Measurements from ENCODE around the gene COMP. TPM values are rescaled to one million over a fixed set of nuclear protein-coding genes. Genes with fewer than 3 reads are reported as not detected.

The COMP gene
- total RNA-seq, 1 donor from 2014 or later: not detected

DNA sequence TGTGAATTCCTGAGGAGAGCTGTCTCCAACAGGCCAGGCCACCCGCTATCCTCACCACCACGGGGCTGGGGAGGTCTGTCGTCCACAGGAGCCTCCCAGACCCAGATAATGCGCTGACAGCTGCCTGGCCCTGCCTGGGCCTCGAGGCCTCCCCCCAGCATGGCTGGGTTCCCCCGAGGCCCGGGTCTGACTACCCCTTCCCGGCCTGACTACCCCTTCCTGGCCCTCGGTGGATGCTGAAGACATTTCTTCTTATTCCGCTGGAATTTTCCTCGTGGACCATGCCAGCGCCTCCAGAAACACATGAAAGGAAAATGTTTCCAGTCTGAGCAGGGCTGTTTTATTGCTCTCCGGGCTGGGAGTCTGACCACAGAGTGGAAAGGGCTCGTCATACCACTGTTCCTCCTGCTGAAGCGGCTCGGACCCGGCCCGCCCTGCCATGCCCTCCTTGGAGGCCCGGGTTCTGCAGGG is 16.8 kb upstream of the COMP start:
- ATAC-seq (peak; percentile 60), DNase-seq (ENCODE audit: missing footprints) (no peak)
- intact Hi-C loops (cut with DNase I): no loop called here

DNA sequence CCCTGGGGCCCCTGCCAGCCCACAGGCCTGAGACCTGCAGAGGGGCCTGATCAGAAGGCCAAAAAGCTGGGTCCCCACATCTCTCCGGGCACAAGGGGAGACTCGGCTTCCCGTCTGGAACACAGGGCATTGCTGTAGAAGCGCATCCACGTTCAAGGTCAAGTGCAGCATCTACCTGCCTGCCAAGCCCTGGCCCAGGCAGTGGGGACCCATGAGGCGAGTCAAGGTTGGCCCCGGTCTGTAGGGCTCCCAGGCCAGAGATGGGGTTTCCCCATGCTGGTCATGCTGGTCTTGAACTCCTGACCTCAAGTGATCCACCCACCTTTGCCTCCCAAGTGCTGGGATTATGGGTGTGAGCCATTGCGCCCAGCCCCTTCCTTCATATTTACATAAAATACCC is 13.5 kb upstream of the COMP start:
- DNase-seq (ENCODE audit: missing footprints) (no peak), ATAC-seq (no peak)
- intact Hi-C loops (cut with DNase I): no loop called here

DNA sequence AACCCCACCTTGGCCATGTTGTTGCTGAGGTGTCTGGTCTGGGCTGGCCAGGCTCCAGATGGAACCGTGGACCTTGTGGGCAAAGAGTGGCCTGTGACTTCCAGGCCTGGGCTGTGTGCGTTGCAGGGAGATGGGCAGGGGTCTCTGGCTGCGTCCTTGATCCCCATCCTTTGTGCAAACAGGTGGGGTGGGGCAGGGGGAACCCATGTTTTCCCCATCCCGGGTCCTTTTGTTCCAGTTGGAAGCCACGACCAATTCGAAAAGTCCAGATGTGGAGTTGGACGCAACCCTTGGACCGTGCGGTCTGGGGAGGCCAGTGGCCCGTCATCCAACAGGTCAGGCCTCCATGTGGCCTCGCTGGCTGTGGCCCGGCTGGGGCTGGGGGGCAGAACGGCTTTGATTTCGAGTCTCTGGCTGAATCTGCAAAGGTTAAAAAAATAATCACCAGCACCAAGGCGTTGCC is 13.1 kb upstream of the COMP start:
- no peak for DNase-seq (ENCODE audit: missing footprints)
- intact Hi-C loops (cut with DNase I): no loop called here
- ATAC-seq: no peak

DNA sequence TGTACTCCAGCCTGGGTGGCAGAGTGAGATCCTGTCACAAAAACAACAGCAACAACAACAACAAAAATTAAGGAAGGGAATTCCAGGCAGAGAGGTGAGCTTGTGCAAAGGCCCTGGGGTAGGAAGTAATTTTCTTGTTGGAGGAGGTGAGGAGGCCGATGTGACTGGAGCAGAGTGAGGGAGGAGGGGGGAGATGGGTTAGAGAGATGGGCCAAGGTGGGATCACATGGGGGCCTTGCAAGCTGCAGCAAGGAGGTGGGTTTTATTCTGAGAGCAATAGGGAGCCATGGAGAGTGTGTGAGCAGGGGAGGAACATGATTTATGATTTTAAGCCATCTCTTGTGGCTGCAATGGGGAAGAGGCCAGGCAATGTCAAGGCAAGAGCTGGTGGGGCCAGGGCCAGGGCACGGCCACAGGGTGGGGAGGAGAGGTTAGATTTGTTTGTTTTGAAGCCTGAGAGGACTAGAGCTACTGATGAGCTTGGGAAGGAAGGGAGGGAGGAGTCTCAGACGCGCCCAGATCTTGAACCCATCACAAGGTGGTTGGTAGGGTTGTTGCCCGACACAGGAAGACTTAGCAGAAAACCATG is 12.5 kb upstream of the COMP start:
- DNase-seq (ENCODE audit: missing footprints) (no peak), ATAC-seq (no peak)
- intact Hi-C loops (cut with DNase I): no loop called here

DNA sequence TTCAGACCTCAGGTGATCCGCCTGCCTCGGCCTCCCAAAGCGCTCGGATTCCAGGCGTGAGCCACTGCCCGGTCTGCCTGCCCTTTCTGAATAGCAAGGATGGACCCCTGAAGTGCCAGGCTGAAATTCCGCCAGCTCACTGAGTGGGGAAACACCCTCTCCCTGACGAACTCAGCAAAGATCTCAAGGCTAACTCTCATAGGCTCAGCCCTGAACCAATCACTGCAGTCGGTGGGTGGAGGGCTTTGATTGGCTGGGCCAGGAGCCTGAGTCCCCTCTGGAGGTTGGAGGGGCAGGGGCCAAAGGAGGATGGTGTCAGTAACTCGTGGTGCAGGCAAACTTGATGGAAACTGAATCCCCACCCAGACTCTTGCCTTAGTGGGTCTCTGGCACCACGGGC is 11.2 kb upstream of the COMP start:
- ATAC-seq (no peak), DNase-seq (ENCODE audit: missing footprints) (no peak)
- intact Hi-C loops (cut with DNase I): no loop called here

DNA sequence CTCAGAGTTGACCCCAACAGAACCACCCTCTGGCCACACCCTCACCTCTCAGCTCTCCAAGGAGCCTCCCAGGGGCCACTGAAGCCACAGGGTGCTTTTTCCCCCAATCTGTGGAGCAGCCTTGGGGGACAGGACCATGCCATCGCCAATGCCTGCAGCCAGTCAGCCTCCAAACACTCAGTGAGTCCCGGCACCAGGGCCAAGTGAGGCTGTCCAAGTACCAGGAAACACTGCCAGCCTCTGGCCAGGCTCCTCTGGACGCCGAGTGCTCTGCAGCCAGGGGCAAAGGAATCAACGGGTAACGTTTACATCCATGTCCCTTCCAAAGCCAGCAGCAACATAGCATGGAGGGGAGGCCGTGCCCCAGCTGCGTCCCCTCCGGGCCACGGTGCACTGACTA is 9.5 kb upstream of the COMP start:
- intact Hi-C loops (cut with DNase I): no loop called here
- ATAC-seq (no peak), DNase-seq (ENCODE audit: missing footprints) (no peak)

DNA sequence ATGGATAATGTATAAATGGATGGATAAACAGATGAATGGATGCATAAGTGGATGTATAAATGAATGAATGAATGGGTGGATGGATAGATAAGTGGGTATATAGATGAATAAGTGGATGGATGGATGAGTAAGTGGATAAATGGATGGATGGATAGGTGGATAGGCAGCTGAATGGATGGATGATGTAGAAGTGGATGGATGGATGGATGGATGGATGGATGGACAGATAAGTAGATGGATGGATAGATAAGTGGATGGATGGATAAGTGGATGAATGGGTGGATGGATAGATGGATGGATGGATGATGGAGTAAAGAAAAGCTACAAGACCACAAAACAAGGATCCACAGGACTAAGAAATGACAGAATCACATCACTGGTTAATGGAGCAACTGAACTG is 9.0 kb upstream of the COMP start:
- DNase-seq (ENCODE audit: missing footprints) (no peak), ATAC-seq (no peak)
- intact Hi-C loops (cut with DNase I): no loop called here

DNA sequence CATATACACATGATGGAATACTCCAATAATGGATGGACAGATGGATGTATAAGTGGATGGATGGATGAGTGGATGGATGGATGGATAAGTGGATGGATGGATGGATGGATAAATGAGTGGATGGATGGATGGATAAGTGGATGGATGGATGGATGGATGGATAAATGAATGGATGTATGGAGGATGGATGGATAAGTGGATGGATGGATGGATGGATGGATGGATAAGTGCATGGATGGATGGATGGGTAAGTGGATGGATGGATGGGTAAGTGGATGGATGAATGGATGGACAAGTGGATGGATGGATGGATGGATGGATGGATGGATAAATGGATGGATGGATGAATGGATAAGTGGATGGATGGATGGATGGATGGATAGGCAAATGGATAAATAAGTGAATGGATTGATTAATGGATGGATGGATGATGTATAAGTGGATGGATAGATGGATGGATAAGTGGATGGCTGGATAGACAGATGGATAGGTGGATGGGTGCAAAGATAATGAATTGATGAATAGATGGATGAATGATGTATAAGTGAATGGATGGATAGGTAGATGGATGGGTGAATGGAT is 8.4 kb upstream of the COMP start:
- intact Hi-C loops (cut with DNase I): no loop called here
- DNase-seq (ENCODE audit: missing footprints) (no peak), ATAC-seq (no peak)

DNA sequence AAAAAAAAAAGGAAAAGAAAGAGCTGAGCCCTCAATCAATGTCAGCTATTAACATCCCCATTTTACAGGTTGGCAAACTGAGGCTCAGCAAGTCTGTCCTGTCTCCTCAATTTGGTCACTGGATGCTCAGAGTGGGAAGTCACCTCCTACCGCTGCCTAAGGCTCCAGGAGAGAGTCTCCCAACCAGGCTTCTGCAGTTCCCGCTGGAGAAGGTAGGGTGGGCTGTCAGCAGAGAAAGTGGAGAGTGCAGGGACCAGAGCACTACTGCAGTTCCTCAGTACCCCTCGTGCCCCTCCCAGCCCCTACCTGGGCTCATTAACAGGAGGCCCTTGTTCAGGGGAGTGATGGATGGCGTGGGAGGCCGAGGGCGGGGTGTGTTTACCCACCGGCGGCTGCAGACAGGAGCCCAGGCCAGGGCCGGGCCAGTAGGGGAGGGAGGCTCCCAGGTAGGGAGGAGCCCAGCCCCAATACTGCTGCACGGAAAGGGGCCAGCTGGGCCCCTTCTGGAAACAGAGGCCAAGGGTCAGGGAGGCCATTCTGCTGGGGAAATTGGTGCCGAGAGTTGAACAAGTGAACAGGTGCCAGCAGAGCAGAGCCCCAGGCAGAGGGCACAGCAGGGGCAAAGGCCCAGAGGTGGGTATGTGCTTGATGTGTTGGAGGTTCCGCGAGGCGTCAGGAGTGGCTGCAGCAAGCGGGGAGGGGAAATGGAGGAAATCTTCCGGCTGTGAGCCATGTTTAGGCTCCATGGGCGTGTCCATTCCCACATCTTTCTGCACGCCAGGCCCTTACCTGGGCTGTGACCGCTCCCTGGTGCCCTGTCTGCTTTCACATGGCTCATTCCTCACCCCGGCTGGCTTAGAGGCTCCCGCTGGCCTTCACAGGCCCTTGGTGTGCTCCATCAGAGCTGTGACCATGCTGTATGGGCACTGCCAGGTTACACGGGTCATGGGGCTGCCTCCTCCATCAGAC is 7.6 kb upstream of the COMP start:
- intact Hi-C loops (cut with DNase I): no loop called here
- ATAC-seq (no peak), DNase-seq (ENCODE audit: missing footprints) (no peak)

DNA sequence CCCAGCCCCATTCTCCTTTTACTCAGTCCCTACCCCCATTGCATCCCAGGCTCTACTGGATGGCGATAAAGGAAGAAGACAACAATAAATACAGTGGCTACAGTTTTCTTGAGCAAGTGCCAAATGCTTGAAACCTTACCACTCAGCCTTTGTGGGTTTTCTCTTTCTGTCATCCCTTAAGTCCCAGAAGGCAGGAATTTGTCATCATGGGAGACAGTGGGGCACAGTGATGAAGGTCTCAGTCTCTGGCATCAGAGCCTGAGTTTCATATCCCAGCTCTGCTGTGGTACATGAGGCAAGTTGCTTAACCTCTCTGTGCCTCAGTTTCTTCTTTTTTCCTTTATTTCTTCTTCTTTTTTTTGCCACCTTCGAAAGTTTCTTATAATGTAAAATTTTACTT is 5.1 kb upstream of the COMP start:
- DNase-seq (ENCODE audit: missing footprints): no peak
- intact Hi-C loops (cut with DNase I): no loop called here
- ATAC-seq: no peak

DNA sequence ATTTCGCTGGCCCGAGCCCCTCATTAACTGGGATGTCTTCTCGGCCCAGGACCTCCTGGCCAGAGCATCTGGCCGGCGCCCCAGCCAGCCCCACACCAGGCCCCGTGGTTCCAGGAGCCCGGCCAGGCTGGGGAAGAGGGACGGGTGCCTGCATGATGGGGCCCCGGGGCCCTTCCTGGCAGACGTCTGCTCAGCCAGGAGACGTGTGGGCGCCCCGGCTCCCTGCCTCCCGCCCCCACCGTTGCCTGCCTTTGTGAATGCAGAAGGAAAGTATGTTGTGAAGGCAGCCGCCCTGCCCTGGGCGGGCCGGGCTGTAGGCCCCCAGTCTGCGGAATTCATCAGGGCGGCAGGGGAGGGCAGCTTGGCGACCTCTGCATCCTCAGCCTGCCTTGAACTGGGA is 4.4 kb upstream of the COMP start:
- peak; percentile 21 for ATAC-seq
- DNase-seq (ENCODE audit: missing footprints): no peak
- intact Hi-C loops (cut with DNase I): no loop called here

DNA sequence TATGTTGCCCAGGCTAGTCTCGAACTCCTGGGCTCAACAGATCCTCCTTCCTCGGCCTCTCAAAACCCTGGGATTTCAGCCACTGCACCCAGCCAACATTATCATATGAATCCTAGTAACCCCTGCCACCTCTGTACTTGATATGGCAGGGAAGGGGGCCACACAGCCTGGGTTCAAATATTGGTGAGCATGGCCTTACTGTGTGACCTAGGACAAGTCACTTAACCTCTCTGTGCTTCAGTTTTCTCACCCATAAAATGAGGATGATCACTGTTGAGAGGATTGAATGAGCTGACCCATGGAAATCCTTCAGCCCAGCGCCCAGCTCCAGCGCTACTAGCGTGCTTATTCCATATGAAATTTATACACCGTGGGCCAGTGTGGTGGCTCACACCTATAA is 3.6 kb upstream of the COMP start:
- DNase-seq (ENCODE audit: missing footprints) (no peak), ATAC-seq (no peak)
- intact Hi-C loops (cut with DNase I): no loop called here

DNA sequence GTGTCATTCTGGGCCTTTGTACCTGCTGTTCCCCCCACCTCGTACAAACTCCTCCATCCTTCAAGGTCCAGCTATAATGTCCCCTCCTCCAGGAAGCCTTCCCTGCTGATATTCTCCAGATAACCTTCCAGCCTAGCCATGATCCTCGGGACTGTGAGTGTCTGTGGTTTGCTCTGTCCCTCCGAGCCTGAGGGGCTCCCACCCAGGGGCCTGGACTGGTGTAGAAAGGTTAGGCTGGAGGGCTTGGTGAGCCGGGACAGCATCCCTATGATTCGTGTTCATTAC is 2.9 kb upstream of the COMP start:
- ATAC-seq (no peak), DNase-seq (ENCODE audit: missing footprints) (no peak)
- intact Hi-C loops (cut with DNase I): no loop called here

DNA sequence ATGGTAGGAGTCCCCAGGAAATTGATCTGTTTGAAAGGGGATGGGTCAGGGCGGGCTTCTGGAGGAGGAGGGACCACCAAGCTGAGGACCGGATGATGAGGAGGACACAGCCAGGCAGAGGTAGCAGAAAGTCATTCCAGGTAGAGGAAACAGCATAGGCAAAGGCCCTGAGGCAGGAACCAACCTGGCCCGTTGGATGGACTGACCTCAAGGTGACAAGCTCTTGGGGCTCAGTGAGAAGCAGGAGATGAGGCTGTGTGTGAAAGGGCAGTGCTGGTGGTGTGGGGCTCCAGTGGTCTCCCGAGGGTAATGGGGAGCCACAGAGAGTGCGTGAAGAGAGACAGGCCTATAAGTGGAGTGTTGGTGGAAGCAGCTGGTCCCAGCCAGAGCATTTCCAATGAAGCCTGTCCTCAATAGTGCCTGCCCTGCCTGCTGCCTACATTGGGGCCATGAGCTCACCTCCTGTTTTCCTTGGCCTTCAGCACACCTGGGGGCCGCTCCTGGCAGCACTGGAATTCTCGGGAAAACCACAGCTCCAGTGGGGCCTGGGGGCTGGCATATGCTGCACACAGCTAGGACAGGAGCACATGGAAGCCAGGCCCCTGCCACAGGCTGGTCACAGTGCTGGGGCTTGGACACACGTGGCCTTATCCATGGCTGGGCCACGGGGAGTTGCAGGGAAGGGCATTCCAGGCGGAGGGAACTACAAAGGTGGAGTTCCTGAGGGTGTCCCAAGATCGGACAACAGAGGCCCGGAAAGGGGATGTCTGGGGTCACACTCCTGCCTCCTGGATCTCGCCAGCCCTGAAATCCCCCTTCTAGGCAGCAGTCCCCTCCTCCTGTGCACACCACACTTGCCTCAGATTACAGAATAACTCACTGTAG is 2.3 kb upstream of the COMP start:
- intact Hi-C loops (cut with DNase I): no loop called here
- ATAC-seq (no peak), DNase-seq (ENCODE audit: missing footprints) (peak; percentile 17)

DNA sequence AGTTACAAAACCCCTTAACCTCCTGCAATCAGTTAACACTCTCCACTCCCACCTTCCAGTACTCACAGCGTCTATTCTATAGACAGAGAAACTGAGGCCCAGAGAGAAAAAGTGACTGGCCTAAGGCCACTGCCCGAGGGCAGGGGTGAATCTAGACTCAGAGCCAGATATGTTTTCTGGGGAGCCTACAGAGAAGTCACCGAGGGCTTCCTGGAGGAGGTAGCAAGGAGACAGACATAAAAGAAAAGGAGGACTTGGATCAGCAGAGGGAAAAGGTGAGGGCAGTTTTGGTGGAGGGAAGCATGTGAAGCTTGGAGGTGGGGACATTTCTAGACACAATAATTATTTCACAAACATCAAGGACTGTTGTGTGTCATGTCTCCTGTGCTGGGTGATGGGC is 1.6 kb upstream of the COMP start:
- ATAC-seq: no peak
- intact Hi-C loops (cut with DNase I): no loop called here
- DNase-seq (ENCODE audit: missing footprints): no peak

DNA sequence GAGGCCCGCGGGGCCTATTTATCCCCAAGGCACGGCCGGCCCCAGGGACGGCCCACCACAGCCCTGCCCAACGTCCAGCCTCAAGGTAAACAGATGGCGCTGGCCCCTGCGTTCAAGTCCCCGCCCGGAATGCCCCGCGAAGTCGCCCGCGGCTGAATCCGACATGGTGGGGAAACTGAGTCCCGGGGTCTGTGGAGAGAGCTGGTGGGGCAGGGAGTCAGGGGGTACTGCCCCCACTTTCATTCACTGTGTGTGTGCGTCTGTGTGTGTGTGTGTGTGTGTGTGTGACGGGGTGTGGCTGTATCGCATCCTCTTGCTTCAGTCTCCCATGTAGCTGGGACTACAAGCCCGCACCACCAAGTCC is 192 bp upstream of the COMP start:
- ATAC-seq (no peak), DNase-seq (ENCODE audit: missing footprints) (peak; percentile 50)
- intact Hi-C loops (cut with DNase I): no loop called here

DNA sequence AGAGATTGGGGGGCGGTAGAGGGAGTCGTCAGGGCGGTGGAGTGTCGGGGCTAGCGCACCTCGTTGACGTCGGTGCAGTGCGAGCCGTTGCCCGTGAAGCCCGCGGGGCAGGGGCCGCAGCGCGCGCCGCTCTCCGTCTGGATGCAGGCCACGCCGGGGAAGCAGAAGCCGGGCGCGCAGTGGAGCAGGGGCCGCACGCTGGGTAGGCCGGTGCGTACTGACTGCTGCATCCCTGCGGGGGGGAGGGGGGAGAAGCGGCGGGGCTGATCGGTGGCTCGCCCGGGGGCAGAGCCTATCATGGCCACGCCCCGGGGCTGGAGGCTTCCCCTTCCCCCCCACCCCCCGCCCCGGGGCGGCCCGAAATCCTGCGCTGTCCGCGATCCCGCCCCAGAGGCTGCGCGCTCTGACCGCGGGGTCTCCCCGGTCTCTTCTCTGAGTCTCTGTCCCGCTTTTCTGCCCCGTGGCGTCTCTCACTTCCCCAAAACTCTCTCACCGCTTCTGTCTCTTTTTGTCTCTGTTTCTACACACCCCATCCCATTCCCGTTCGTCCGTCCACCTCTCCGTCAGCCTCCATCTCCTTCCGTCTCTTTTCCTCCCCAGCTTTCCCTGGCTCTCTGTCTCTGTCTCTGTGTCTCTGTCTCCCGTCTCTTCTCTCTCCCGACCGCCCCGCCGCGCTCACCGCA is 1.1 kb downstream of the COMP start:
- no peak for ATAC-seq
- intact Hi-C loops (cut with DNase I): no loop called here
- peak; percentile 68 for DNase-seq (ENCODE audit: missing footprints)

DNA sequence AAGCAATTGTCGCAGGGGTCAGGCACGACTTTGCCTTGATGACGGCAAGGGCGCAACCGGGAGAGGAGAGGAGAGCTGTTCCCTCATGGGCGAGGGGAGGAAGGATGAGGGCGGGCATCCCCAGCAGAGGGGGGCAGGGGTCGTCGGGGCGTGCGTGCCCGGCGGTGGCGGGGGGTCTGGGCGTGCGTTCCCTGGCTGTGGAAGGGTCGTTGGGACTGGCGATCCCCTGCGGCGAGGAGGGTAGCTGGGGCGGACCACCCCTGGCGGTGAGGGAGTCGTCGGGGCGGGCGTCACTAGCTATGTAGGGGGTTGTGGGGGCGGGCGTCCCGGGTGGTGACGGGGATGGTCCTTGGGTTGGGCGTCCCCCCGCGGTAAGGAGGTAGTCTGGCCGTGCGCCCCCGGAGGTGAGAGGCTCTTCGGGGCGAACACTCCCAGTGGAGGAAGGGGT is 1.7 kb downstream of the COMP start:
- DNase-seq (ENCODE audit: missing footprints) (peak; percentile 49), ATAC-seq (no peak)
- intact Hi-C loops (cut with DNase I): no loop called here

All from Right ventricle myocardium inferior (tissue), 1 donor.